KMS-11 (cell line): Measurements from ENCODE around the gene CROCC2.

Experiments used
- H2AFZ ChIP-seq: fragments of 200-600 bp; sonication (generic); 2 replicates; pipeline ENCODE4 v1.6.1; 2016; ENCODE audit warnings: antibody characterized with exemption, mixed run types, low read depth
- H3K27ac ChIP-seq: fragments of 200-600 bp; sonication (generic); 2 replicates; pipeline ENCODE4 v1.6.1; 2016; ENCODE audit warnings: mild to moderate bottlenecking, mixed run types
- H3K27me3 ChIP-seq: fragments of 200-600 bp; sonication (generic); 2 replicates; pipeline ENCODE4 v1.6.1; 2017; ENCODE audit warnings: mild to moderate bottlenecking, low read depth, mixed run types, moderate library complexity; ENCODE audit not compliant: insufficient read depth
- H3K36me3 ChIP-seq: fragments of 200-600 bp; sonication (generic); 2 replicates; pipeline ENCODE4 v1.6.1; 2017; ENCODE audit warnings: mild to moderate bottlenecking, mixed run types; ENCODE audit not compliant: insufficient read depth
- H3K4me1 ChIP-seq: fragments of 200-600 bp; sonication (generic); 2 replicates; pipeline ENCODE4 v1.6.1; 2016; ENCODE audit warnings: mild to moderate bottlenecking, low read depth, mixed run types; ENCODE audit not compliant: poor library complexity, severe bottlenecking
- H3K4me2 ChIP-seq: fragments of 200-600 bp; sonication (generic); 2 replicates; pipeline ENCODE4 v1.7.0; 2016; ENCODE audit warnings: mild to moderate bottlenecking, mixed run types
- H3K4me3 ChIP-seq: fragments of 200-600 bp; sonication (generic); IDR thresholded peaks from 2 replicates; pipeline ENCODE4 v1.6.1; 2017; ENCODE audit warnings: low read depth, low read length, mixed read lengths; ENCODE audit not compliant: insufficient read depth
- H3K79me2 ChIP-seq: fragments of 200-600 bp; sonication (generic); 2 replicates; pipeline ENCODE4 v1.6.1; 2016; ENCODE audit warnings: low read depth, mixed run types; ENCODE audit not compliant: insufficient read depth
- H3K9ac ChIP-seq: fragments of 200-600 bp; sonication (generic); 2 replicates; pipeline ENCODE4 v1.6.1; 2016; ENCODE audit warnings: mild to moderate bottlenecking, mixed run types
- H4K20me1 ChIP-seq: fragments of 200-600 bp; sonication (generic); 2 replicates; pipeline ENCODE4 v1.6.1; 2016; ENCODE audit warnings: mild to moderate bottlenecking, mixed run types; ENCODE audit not compliant: insufficient read depth
- TF ChIP-seq, protein P1 (sequence below): fragments of 200-600 bp; sonication (generic); conservative IDR thresholded peaks from 2 replicates; pipeline ENCODE4 v1.6.1; 2017; ENCODE audit warnings: low read depth, mild to moderate bottlenecking, antibody characterized with exemption, low read length, moderate library complexity, mixed read lengths

CROCC2 gene

DNA sequence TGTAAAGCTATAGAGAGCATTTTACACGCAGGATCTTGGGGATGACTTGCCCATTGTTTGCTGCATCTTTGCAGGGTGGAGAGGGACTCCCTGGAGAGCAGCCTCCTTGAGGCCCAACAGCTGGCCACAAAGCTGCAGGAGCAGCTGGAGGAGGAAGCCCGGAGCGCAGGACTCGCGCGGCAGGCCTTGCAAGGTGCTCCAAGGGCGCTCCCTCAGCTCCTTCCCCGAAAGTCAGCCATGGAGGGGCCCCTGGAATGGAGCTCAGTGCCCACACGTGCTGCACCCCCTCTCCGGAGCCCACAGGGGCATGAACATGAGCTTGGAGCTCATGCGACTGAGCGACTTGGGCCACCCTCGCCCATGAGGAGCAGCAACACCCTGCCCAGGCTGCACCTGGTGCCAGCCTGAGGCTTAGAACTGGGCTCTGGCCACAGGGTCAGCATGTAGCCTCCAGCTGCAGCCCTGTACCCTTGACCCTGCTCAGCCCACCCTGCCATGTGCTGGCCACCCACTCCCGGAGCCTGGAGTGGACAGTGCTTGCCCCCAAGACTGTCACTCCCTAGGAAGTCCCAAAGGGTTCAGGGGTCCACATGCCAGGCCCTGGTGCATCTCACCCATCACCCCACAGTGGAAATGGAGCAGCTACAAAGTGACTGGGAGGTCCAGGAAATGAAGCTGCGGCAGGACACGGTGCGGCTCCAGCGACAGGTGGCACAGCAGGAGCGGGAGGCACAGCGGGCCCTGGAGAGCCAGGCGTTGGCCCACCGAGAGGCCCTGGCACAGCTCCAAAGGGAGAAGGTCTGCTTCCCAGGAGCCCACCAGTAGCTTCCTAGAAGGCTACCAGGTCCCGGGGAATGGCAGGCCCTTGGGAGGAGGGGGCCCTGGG, 43.0 kb downstream of the CROCC2 start:
- peaks cover 21% of the 10 kb centered on the region for H3K27me3 ChIP-seq

DNA sequence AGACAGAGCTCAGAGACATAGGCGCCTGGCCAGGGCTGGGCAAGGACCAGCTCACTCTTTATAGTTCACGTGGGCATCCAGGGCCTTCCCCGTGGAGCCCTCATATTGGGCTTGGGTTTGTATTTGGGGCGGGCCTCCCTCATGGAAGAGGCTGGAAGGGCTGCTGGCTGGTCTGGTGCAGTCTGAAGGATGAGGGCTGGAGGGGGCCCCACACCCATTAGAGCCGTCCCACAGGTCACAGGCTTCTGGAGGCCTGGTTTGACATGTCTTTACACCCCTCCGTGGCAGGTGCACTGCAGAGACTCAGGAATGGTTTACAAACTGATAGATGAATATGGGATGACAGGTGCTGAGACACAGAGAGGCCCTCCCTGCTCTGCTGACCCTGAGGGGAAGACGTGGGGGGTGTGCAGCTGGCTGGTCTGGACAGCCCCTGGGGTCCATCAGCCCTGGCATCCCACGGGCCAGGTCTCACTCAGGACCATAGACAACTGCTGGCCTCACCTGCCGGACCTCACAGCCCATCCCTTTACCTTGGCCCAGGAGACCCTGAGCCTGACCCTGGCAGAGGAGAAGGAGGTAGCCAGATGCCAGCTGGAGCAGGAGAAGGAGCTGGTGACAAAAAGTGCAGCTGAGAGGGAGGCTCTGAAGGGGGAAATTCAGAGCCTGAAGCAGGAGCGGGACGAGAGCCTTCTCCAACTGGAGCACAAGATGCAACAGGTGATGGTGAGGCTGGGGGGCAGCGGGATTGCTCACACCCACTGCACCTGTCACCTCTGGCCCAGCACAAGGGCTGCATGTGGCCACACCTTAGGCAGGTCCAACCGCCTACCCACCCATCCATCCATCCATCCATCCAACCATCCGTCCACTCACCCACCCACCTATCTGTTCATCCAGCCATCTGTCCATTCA, 43.9 kb downstream of the CROCC2 start:
- TF ChIP-seq, protein P1, sequence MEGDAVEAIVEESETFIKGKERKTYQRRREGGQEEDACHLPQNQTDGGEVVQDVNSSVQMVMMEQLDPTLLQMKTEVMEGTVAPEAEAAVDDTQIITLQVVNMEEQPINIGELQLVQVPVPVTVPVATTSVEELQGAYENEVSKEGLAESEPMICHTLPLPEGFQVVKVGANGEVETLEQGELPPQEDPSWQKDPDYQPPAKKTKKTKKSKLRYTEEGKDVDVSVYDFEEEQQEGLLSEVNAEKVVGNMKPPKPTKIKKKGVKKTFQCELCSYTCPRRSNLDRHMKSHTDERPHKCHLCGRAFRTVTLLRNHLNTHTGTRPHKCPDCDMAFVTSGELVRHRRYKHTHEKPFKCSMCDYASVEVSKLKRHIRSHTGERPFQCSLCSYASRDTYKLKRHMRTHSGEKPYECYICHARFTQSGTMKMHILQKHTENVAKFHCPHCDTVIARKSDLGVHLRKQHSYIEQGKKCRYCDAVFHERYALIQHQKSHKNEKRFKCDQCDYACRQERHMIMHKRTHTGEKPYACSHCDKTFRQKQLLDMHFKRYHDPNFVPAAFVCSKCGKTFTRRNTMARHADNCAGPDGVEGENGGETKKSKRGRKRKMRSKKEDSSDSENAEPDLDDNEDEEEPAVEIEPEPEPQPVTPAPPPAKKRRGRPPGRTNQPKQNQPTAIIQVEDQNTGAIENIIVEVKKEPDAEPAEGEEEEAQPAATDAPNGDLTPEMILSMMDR: no peak
- H4K20me1 ChIP-seq: no peaks in the 10 kb centered on the region
- no peak overlapping the region for H3K27ac ChIP-seq
- H3K79me2 ChIP-seq: no peaks in the 10 kb centered on the region
- H2AFZ ChIP-seq: no peak overlapping the region
- H3K4me1 ChIP-seq: no peaks in the 10 kb centered on the region
- peaks cover 23% of the 10 kb centered on the region for H3K27me3 ChIP-seq
- H3K4me3 ChIP-seq: no peak overlapping the region
- no peak overlapping the region for H3K4me2 ChIP-seq
- no peak overlapping the region for H3K9ac ChIP-seq
- no peaks in the 10 kb centered on the region for H3K36me3 ChIP-seq

More for the DNA sequence above, 43.0 kb downstream of the CROCC2 start:
- no peak overlapping the region for H3K9ac ChIP-seq
- H3K36me3 ChIP-seq: no peaks in the 10 kb centered on the region
- H3K4me1 ChIP-seq: no peaks in the 10 kb centered on the region
- no peak overlapping the region for H3K27ac ChIP-seq
- no peak overlapping the region for H3K4me2 ChIP-seq
- TF ChIP-seq, protein P1: no peak
- H4K20me1 ChIP-seq: no peaks in the 10 kb centered on the region
- H3K79me2 ChIP-seq: no peaks in the 10 kb centered on the region
- H3K4me3 ChIP-seq: no peak overlapping the region
- H2AFZ ChIP-seq: no peak overlapping the region

DNA sequence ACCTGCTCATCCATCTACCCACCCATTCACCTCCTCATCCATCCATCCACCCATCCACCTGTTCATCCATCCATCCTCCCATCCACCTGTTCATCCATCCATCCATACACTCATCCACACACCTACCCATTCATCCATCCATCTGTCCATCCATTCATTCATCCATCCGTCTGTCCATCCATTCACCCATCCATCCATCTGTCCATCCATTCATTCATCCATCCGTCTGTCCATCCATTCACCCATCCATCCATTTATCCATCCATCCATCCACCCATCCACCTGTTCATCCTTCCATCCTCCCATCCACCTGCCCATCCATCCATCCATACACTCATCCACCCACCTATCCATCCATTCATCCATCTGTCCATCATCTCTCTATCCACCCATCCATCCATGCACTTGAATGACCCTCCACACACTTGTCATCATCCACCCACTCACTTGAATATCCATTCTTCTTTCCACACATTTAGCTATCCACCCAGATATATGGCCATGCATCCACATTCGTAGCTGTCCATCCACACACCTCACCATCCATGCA, 45.0 kb downstream of the CROCC2 start:
- Histone ChIP-seq H3K9ac (no peak overlapping the region), H3K4me3 (no peak overlapping the region), H3K36me3 (no peaks in the 10 kb centered on the region), H2AFZ (no peak overlapping the region), H4K20me1 (no peaks in the 10 kb centered on the region), H3K27ac (no peak overlapping the region), H3K79me2 (no peaks in the 10 kb centered on the region), H3K27me3 (peaks cover 27% of the 10 kb centered on the region), H3K4me1 (no peaks in the 10 kb centered on the region), H3K4me2 (no peak overlapping the region)
- TF ChIP-seq, protein P1: no peak

DNA sequence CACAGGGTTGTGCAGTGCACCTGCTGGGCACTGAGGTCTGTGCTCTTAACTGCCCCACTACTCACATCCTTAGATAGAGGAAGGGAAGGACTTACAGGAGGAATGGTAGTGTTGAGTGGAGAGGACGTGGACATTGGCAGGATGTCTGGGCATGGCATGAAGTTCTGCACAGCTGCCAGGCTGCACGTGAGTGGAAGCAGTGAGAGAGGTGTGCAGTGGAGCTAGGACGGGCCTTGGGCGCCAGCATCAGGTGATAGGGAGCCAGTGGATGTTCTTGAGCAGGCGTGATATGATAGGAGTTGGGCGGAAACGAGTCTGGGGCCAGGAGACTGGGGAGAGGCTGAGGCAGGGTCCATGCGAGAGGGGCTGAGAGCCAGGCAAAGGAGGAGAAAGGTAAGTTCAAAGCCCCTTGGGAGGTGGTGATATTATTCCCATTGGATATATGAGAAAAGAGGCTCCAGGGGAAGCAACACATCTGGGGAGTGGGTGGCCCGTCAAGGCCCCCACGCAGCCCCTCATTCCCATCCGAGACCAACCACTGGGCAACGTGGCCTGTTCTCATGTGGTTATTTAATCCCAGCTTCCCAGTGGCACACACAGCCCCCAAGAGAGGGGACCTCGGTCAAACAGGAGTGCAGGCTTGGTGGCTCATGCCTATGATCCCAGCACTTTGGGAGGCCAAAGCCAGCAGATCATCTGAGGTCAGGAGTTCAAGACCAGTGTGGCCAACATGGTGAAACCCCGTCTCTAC, 46.5 kb downstream of the CROCC2 start:
- Histone ChIP-seq H4K20me1 (no peaks in the 10 kb centered on the region), H3K27ac (no peak overlapping the region), H3K9ac (no peak overlapping the region), H3K4me1 (no peaks in the 10 kb centered on the region), H3K27me3 (peaks cover 30% of the 10 kb centered on the region), H3K79me2 (no peaks in the 10 kb centered on the region), H3K4me3 (no peak overlapping the region), H2AFZ (no peak overlapping the region), H3K4me2 (no peak overlapping the region), H3K36me3 (no peaks in the 10 kb centered on the region)
- TF ChIP-seq, protein P1: no peak
